VCaP (cell line): ENCODE results near the gene OMA1.
"Not testable (repeated sequence)": the region's sequence is repeated elsewhere in the genome, so short reads cannot be mapped to it uniquely, and the experiment has no call there.

Source experiments
- H3K27ac ChIP-seq: fragments of 450-650 bp; 2 replicates; pipeline ENCODE4 v1.5.1; 2017
- TF ChIP-seq, protein P1 (sequence below): fragments of 450-650 bp; conservative IDR thresholded peaks from 2 replicates; pipeline ENCODE4 v1.5.1; 2017; ENCODE audit warnings: mild to moderate bottlenecking, moderate library complexity

The OMA1 gene

GRCh38 chr1:58543260-58543659, 3.3 kb downstream of the OMA1 start:
- TF ChIP-seq, protein P1, sequence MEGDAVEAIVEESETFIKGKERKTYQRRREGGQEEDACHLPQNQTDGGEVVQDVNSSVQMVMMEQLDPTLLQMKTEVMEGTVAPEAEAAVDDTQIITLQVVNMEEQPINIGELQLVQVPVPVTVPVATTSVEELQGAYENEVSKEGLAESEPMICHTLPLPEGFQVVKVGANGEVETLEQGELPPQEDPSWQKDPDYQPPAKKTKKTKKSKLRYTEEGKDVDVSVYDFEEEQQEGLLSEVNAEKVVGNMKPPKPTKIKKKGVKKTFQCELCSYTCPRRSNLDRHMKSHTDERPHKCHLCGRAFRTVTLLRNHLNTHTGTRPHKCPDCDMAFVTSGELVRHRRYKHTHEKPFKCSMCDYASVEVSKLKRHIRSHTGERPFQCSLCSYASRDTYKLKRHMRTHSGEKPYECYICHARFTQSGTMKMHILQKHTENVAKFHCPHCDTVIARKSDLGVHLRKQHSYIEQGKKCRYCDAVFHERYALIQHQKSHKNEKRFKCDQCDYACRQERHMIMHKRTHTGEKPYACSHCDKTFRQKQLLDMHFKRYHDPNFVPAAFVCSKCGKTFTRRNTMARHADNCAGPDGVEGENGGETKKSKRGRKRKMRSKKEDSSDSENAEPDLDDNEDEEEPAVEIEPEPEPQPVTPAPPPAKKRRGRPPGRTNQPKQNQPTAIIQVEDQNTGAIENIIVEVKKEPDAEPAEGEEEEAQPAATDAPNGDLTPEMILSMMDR, result no peak
- H3K27ac ChIP-seq, result no peak overlapping the region

- TF ChIP-seq, protein P1, result no peak
- H3K27ac ChIP-seq, result peak overlapping the region; percentile 37
Measured at GRCh38 chr1:58539553-58539952, 7.0 kb downstream of the OMA1 start.

DNA sequence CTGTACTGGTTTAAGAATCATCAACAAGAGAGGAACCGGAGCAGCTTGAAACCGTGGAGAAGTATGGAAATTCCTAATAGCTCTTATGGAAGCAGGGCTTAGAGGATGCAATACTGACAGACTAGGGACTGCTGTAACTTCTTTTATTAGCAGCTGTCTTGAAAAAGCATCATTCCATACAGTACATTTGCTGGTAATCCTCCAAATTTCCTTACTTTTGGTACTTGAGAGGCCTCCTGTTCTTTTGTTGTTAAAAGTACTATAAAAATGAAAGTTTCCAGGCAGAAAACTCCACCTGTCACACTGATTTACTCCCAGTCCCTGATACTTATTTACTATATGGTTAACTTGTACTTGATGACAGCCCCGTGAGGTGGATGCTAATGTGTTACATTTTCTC, 7.7 kb downstream of the OMA1 start:
- H3K27ac ChIP-seq, result peak overlapping the region; percentile 37
- TF ChIP-seq, protein P1, result no peak

GRCh38 chr1:58531842-58532241, 14.7 kb downstream of the OMA1 start:
- H3K27ac ChIP-seq, result not testable (repeated sequence)

DNA sequence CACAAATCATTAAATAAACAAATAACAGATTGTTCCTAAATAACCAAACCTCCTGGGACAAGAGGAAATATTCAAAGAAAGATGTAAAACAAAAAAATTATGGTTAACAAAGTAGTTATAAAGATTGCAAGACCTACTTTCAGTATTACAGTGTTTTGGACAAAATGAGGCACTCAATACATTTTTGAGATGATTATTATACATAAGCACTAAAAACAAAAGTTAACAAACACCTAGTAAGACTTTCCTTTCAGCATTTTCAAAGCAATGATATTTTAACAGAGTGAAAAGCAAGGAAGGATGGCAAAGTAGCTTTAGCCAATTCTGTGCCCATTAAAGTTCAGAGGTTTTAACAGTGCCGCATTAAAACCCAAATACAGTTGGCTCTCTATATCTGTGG, 17.2 kb downstream of the OMA1 start:
- H3K27ac ChIP-seq, result no peak overlapping the region
- TF ChIP-seq, protein P1, result no peak

DNA sequence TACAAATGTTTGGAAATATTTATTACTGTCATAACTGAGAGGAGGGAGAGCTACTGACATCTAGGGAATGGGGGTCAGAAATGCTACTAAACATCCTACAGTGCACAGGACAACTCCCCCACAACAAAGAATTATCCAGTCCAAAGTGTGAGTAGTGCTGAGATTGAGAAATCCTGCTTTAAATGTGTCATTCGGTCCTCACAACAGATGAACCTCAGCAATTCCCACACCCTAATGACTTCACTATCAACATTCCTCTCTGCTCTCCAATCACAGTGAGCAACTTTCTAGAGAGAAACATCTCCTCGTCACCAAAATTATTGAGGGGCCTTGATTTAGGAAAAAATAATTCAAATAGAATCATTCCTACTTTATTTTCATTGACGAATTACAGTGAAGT, 18.0 kb downstream of the OMA1 start:
- TF ChIP-seq, protein P1, result no peak
- no peak overlapping the region for H3K27ac ChIP-seq

- no peak overlapping the region for H3K27ac ChIP-seq
- TF ChIP-seq, protein P1, result no peak
Measured at GRCh38 chr1:58524353-58524945, 22.1 kb downstream of the OMA1 start.

- H3K27ac ChIP-seq, result no peak overlapping the region
- TF ChIP-seq, protein P1, result peak; percentile 70
Measured at GRCh38 chr1:58515794-58516401, 30.6 kb downstream of the OMA1 start.
